Tibial nerve (tissue), 4 donors: ENCODE data around the gene MRM1. TPM values are rescaled to one million over a fixed set of nuclear protein-coding genes. Genes with fewer than 3 reads are reported as not detected.

Experiments used
- DNase-seq, 2 donors: peaks; one replicate each; pipeline ENCODE4 v3.0.0-alpha.2; 2019; ENCODE audit warnings: low spot score in 2 of 2
- H3K27ac ChIP-seq, 4 donors: fragments of 200-600 bp; sonication (generic) in 3 of 4; one replicate each; pipeline ENCODE4 v1.5.1; 2017 to 2019; ENCODE audit warnings: mild to moderate bottlenecking in 1 of 4
- H3K27me3 ChIP-seq, 2 donors: fragments of 200-600 bp; sonication (generic) in 1 of 2; one replicate each; pipeline versions ENCODE4 v1.5.1 to v1.6.0; 2017 to 2019
- H3K36me3 ChIP-seq, 3 donors: fragments of 200-600 bp; sonication (generic); one replicate each; pipeline ENCODE4 v1.5.1; 2018 to 2019
- H3K4me1 ChIP-seq, 4 donors: fragments of 200-600 bp; sonication (generic) in 3 of 4; one replicate each; pipeline ENCODE4 v1.5.1; 2017 to 2019
- H3K4me3 ChIP-seq, 4 donors: fragments of 200-600 bp; sonication (generic) in 3 of 4; one replicate each; pipeline ENCODE4 v1.5.1; 2017 to 2019; ENCODE audit warnings: mild to moderate bottlenecking in 1 of 4, moderate library complexity in 1 of 4
- H3K9me3 ChIP-seq, 4 donors: fragments of 200-600 bp; sonication (generic) in 3 of 4; one replicate each; pipeline ENCODE4 v1.5.1; 2017 to 2019
- CTCF ChIP-seq, 5 experiments: fragments of 200-600 bp in 3 of 5; fragments of 450-650 bp in 2 of 5; sonication (generic) in 3 of 5; IDR thresholded peaks; one replicate each; pipeline ENCODE4 v1.5.1; 2016 to 2019; ENCODE audit warnings: antibody characterized with exemption in 5 of 5, mild to moderate bottlenecking in 3 of 5, moderate library complexity in 2 of 5
- EP300 ChIP-seq, 2 donors: sonication (generic); formaldehyde crosslinking; IDR thresholded peaks; one replicate each; pipeline ENCODE4 v1.6.1; 2017; ENCODE audit warnings: antibody characterized with exemption in 2 of 2, mild to moderate bottlenecking in 1 of 2
- POLR2A ChIP-seq, 2 donors: fragments of 450-650 bp; IDR thresholded peaks; one replicate each; pipeline ENCODE4 v1.6.1; 2017; ENCODE audit warnings: antibody characterized with exemption in 2 of 2, mild to moderate bottlenecking in 2 of 2, moderate library complexity in 2 of 2
- WGBS, 2 donors: methylation state at CpG; one replicate each; pipeline ENCODE4 v1.1.5; 2018; 5-methylcytosine and 5-hydroxymethylcytosine counted together
- total RNA-seq, 4 donors: library from RNA; depleted of rRNA; stranded (reverse); fragments of >200 nt; gene quantifications; one replicate each; pipeline ENCODE4 v1.1.0, GENCODE V29; 2016

Gene MRM1
- total RNA-seq, 4 donors from 2014 or later, result 9.8 to 14.2 (median 11.5) TPM

- H3K4me3 ChIP-seq, result no peak overlapping the region
- H3K27me3 ChIP-seq, result no peaks in the 10 kb centered on the region
- peaks cover 0 to 4% (median 0%) of the 10 kb centered on the region in 3 donors for H3K36me3 ChIP-seq
- peak overlapping the region in 1 of 4 donors; percentile 8 for H3K27ac ChIP-seq
- H3K4me1 ChIP-seq, result peaks cover 0 to 28% (median 13%) of the 10 kb centered on the region in 4 donors
- H3K9me3 ChIP-seq, result no peaks in the 10 kb centered on the region
- DNase-seq, result no peak
- WGBS, 2 donors, result 87 to 93% methylated on average over 6 of the region's 6 CpGs
- TF ChIP-seq CTCF (IDR thresholded peaks at IDR 0.05) (no peak), POLR2A (IDR thresholded peaks at IDR 0.05) (no peak)
These were observed 4.2 kb upstream of the MRM1 start for GRCh38 chr17:36597226-36597625.

- H3K36me3 ChIP-seq, result peaks cover 0 to 4% (median 0%) of the 10 kb centered on the region in 3 donors
- no peak for TF ChIP-seq POLR2A (IDR thresholded peaks at IDR 0.05)
- TF ChIP-seq CTCF (IDR thresholded peaks at IDR 0.05), result no peak
- TF ChIP-seq EP300 (IDR thresholded peaks at IDR 0.05), result no peak
- DNase-seq, result no peak
- H3K4me1 ChIP-seq, result peaks cover 0 to 28% (median 14%) of the 10 kb centered on the region in 4 donors
- 83 to 90% methylated on average over 10 to 11 of the region's 11 CpGs for WGBS, 2 donors
- H3K9me3 ChIP-seq, result no peaks in the 10 kb centered on the region
- H3K4me3 ChIP-seq, result no peak overlapping the region
- no peaks in the 10 kb centered on the region for H3K27me3 ChIP-seq
- H3K27ac ChIP-seq, result peak overlapping the region in 1 of 4 donors; percentile 8
These were observed 3.3 kb upstream of the MRM1 start for GRCh38 chr17:36597866-36598777.

GRCh38 chr17:36598951-36599401 is 2.4 kb upstream of the MRM1 start:
- peaks cover 0 to 31% (median 15%) of the 10 kb centered on the region in 4 donors for H3K4me1 ChIP-seq
- H3K27me3 ChIP-seq, result no peaks in the 10 kb centered on the region
- peaks cover 0 to 4% (median 0%) of the 10 kb centered on the region in 3 donors for H3K36me3 ChIP-seq
- no peak overlapping the region for H3K4me3 ChIP-seq
- no peak overlapping the region for H3K27ac ChIP-seq
- TF ChIP-seq EP300 (IDR thresholded peaks at IDR 0.05), result no peak
- no peak for TF ChIP-seq POLR2A (IDR thresholded peaks at IDR 0.05)
- TF ChIP-seq CTCF (IDR thresholded peaks at IDR 0.05), result no peak
- no peaks in the 10 kb centered on the region for H3K9me3 ChIP-seq
- 89% methylated on average over 11 to 13 of the region's 13 CpGs for WGBS, 2 donors
- DNase-seq, result no peak

GRCh38 chr17:36599546-36600250 is 1.7 kb upstream of the MRM1 start:
- TF ChIP-seq CTCF (IDR thresholded peaks at IDR 0.05) (no peak), EP300 (IDR thresholded peaks at IDR 0.05) (no peak), POLR2A (IDR thresholded peaks at IDR 0.05) (no peak)
- H3K4me3 ChIP-seq, result no peak overlapping the region
- peaks cover 0 to 35% (median 15%) of the 10 kb centered on the region in 4 donors for H3K4me1 ChIP-seq
- DNase-seq, result no peak
- 88 to 89% methylated on average over 11 of the region's 11 CpGs for WGBS, 2 donors
- H3K27me3 ChIP-seq, result no peaks in the 10 kb centered on the region
- H3K36me3 ChIP-seq, result peaks cover 0 to 4% (median 0%) of the 10 kb centered on the region in 3 donors
- H3K27ac ChIP-seq, result no peak overlapping the region
- no peaks in the 10 kb centered on the region for H3K9me3 ChIP-seq
